Ishikawa (cell line): ENCODE data around the gene CCDC137.

Experiments used
- MAX ChIP-seq: IDR thresholded peaks from 2 replicates; pipeline ENCODE4 v1.6.1; 2012
- NFIC ChIP-seq: IDR thresholded peaks from 2 replicates; pipeline ENCODE4 v1.6.1; 2012
- REST ChIP-seq: IDR thresholded peaks from 2 replicates; pipeline ENCODE4 v1.6.1; 2012; ENCODE audit warnings: low read depth, mild to moderate bottlenecking
- TAF1 ChIP-seq: IDR thresholded peaks from 2 replicates; pipeline ENCODE4 v1.6.1; 2012; ENCODE audit warnings: low read depth, mild to moderate bottlenecking
- TEAD4 ChIP-seq: IDR thresholded peaks from 2 replicates; pipeline ENCODE4 v1.6.1; 2012
- YY1 ChIP-seq: IDR thresholded peaks from 2 replicates; pipeline ENCODE4 v1.6.1; 2012; ENCODE audit warnings: low read depth

GRCh38 chr17:81695801-81696200, 29.3 kb downstream of the CCDC137 start:
- TF ChIP-seq NFIC = no peak
- no peak for TF ChIP-seq TEAD4
- TF ChIP-seq REST = no peak
- no peak for TF ChIP-seq YY1
- TF ChIP-seq MAX = no peak
- no peak for TF ChIP-seq TAF1
